Measurements from ENCODE around the gene UBE2H. TPM values are rescaled to one million over a fixed set of nuclear protein-coding genes. Genes with fewer than 3 reads are reported as not detected.
A peak's percentile ranks its signal among the peaks of the same experiment; 100 is the strongest.

The UBE2H gene
- 92.3 TPM for total RNA-seq (ENCODE audit: unreplicated experiment)
- long read RNA-seq, full-length matches to known transcripts = 1 of 7 reads
- long read RNA-seq, partial matches to known transcripts = 0 of 7 reads
- long read RNA-seq, other reads (novel, unspliced or antisense) = 6 of 7 reads

- TF ChIP-seq CTCF (IDR thresholded peaks at IDR 0.05; ENCODE audit: unreplicated experiment) = no peak
- Mint-ChIP-seq H3K36me3 (ENCODE audit: low read depth, unreplicated experiment) (peaks cover 7% of the 10 kb centered on the region), H3K4me1 (ENCODE audit: unreplicated experiment) (peaks cover 8% of the 10 kb centered on the region), H3K27me3 (ENCODE audit: unreplicated experiment) (peaks cover 5% of the 10 kb centered on the region), H3K27ac (ENCODE audit: unreplicated experiment) (peak within 1 kb of the TSS; percentile 99), H3K9me3 (ENCODE audit: unreplicated experiment) (no peaks in the 10 kb centered on the region), H3K4me3 (ENCODE audit: unreplicated experiment) (peak within 1 kb of the TSS; percentile 99)
- DNase-seq (ENCODE audit: low spot score) = peak; percentile 97
Observed at GRCh38 chr7:129952653-129953560, at the start of gene UBE2H. TSS of gene UBE2H (minus strand) at chr7:129952960. CDS start at chr7:129952555, 405 bp downstream.

- Mint-ChIP-seq H3K4me3 (ENCODE audit: unreplicated experiment) (no peak overlapping the region), H3K36me3 (ENCODE audit: low read depth, unreplicated experiment) (no peaks in the 10 kb centered on the region)
- no peak for DNase-seq (ENCODE audit: low spot score)
Observed at GRCh38 chr7:129998446-129998845, 45.7 kb upstream of the UBE2H start.

GRCh38 chr7:129997285-129997684, 44.5 kb upstream of the UBE2H start:
- H3K9me3 Mint-ChIP-seq (ENCODE audit: unreplicated experiment) = no peaks in the 10 kb centered on the region
- H3K27me3 Mint-ChIP-seq (ENCODE audit: unreplicated experiment) = no peaks in the 10 kb centered on the region
- H3K4me1 Mint-ChIP-seq (ENCODE audit: unreplicated experiment) = no peaks in the 10 kb centered on the region
- no peak for DNase-seq (ENCODE audit: low spot score)
- H3K4me3 Mint-ChIP-seq (ENCODE audit: unreplicated experiment) = no peak overlapping the region
- no peak overlapping the region for H3K27ac Mint-ChIP-seq (ENCODE audit: unreplicated experiment)
- TF ChIP-seq CTCF (IDR thresholded peaks at IDR 0.05; ENCODE audit: unreplicated experiment) = no peak
- no peaks in the 10 kb centered on the region for H3K36me3 Mint-ChIP-seq (ENCODE audit: low read depth, unreplicated experiment)

More at GRCh38 chr7:129998446-129998845, 45.7 kb upstream of the UBE2H start:
- H3K27me3 Mint-ChIP-seq (ENCODE audit: unreplicated experiment) = no peaks in the 10 kb centered on the region
- H3K9me3 Mint-ChIP-seq (ENCODE audit: unreplicated experiment) = no peaks in the 10 kb centered on the region
- no peaks in the 10 kb centered on the region for H3K4me1 Mint-ChIP-seq (ENCODE audit: unreplicated experiment)
- H3K27ac Mint-ChIP-seq (ENCODE audit: unreplicated experiment) = no peak overlapping the region
- no peak for TF ChIP-seq CTCF (IDR thresholded peaks at IDR 0.05; ENCODE audit: unreplicated experiment)

GRCh38 chr7:129993275-129993674, 40.5 kb upstream of the UBE2H start:
- TF ChIP-seq CTCF (IDR thresholded peaks at IDR 0.05; ENCODE audit: unreplicated experiment) = no peak
- Mint-ChIP-seq H3K27me3 (ENCODE audit: unreplicated experiment) (no peaks in the 10 kb centered on the region), H3K36me3 (ENCODE audit: low read depth, unreplicated experiment) (no peaks in the 10 kb centered on the region), H3K9me3 (ENCODE audit: unreplicated experiment) (no peaks in the 10 kb centered on the region), H3K4me3 (ENCODE audit: unreplicated experiment) (no peak overlapping the region), H3K4me1 (ENCODE audit: unreplicated experiment) (no peaks in the 10 kb centered on the region), H3K27ac (ENCODE audit: unreplicated experiment) (no peak overlapping the region)
- DNase-seq (ENCODE audit: low spot score) = no peak

Data from endothelial cell (in vitro differentiated cells).